MM.1S (cell line): Measurements from ENCODE around the gene MBTPS1.
A peak's percentile ranks its signal among the peaks of the same experiment; 100 is the strongest.

Experiments used
- DNase-seq: peaks from one replicate; pipeline ENCODE4 v3.0.0-alpha.2; 2015
- H2AFZ ChIP-seq: fragments of 300-600 bp; sonication (generic); 2 replicates; pipeline ENCODE4 v1.6.0; 2016; ENCODE audit warnings: antibody characterized with exemption, low read length
- H3F3A ChIP-seq: fragments of 300-600 bp; sonication (generic); 2 replicates; pipeline ENCODE4 v1.6.1; 2016; ENCODE audit warnings: mild to moderate bottlenecking, antibody characterized with exemption, low read length, moderate library complexity, mixed read lengths; ENCODE audit not compliant: insufficient read depth
- H3K27ac ChIP-seq: fragments of 300-600 bp; sonication (generic); 2 replicates; pipeline ENCODE4 v1.5.1; 2016; ENCODE audit warnings: mild to moderate bottlenecking, low read length
- H3K27me3 ChIP-seq: fragments of 300-600 bp; sonication (generic); replicated peaks from 2 replicates; pipeline ENCODE4 v1.6.0; 2016; ENCODE audit warnings: low read length; ENCODE audit not compliant: insufficient read depth
- H3K36me3 ChIP-seq: fragments of 300-600 bp; sonication (generic); replicated peaks from 2 replicates; pipeline ENCODE4 v1.6.1; 2016; ENCODE audit warnings: mild to moderate bottlenecking, low read length, mixed read lengths; ENCODE audit not compliant: insufficient read depth
- H3K4me1 ChIP-seq: fragments of 300-600 bp; sonication (generic); 2 replicates; pipeline ENCODE4 v1.6.1; 2016; ENCODE audit warnings: low read length, mixed read lengths
- H3K4me2 ChIP-seq: fragments of 300-600 bp; sonication (generic); 2 replicates; pipeline ENCODE4 v1.6.0; 2016; ENCODE audit warnings: low read depth, low read length
- H3K4me3 ChIP-seq: fragments of 300-600 bp; sonication (generic); 2 replicates; pipeline ENCODE4 v1.5.1; 2016; ENCODE audit warnings: low read length, mixed read lengths
- H3K79me2 ChIP-seq: fragments of 300-600 bp; sonication (generic); 2 replicates; pipeline ENCODE4 v1.6.1; 2016; ENCODE audit warnings: mixed run types, low read length, mixed read lengths
- H3K9ac ChIP-seq: fragments of 300-600 bp; sonication (generic); 2 replicates; pipeline ENCODE4 v1.6.1; 2016; ENCODE audit warnings: low read length, mixed read lengths
- H3K9me2 ChIP-seq: fragments of 300-600 bp; sonication (generic); replicated peaks from 2 replicates; pipeline ENCODE4 v1.6.1; 2016; ENCODE audit warnings: mild to moderate bottlenecking, low read length, mixed read lengths; ENCODE audit not compliant: insufficient read depth
- H3K9me3 ChIP-seq: fragments of 300-600 bp; sonication (generic); replicated peaks from 2 replicates; pipeline ENCODE4 v1.6.1; 2016; ENCODE audit warnings: mild to moderate bottlenecking, low read length, mixed read lengths; ENCODE audit not compliant: insufficient read depth
- H4K20me1 ChIP-seq: fragments of 300-600 bp; sonication (generic); 2 replicates; pipeline ENCODE4 v1.6.1; 2016; ENCODE audit warnings: mild to moderate bottlenecking, low read length, moderate library complexity, mixed read lengths; ENCODE audit not compliant: insufficient read depth
- EZH2 ChIP-seq: fragments of 300-600 bp; sonication (generic); optimal IDR thresholded peaks from 2 replicates; pipeline ENCODE3; 2017; ENCODE audit warnings: low read depth, mild to moderate bottlenecking, antibody characterized with exemption, low read length, mixed read lengths
- EZH2phosphoT487 ChIP-seq: fragments of 300-600 bp; sonication (generic); IDR thresholded peaks from 2 replicates; pipeline ENCODE4 v1.6.1; 2018; ENCODE audit warnings: antibody characterized with exemption, low read length
- TF ChIP-seq, protein P1 (sequence below): fragments of 300-600 bp; sonication (generic); IDR thresholded peaks from 2 replicates; pipeline ENCODE4 v1.5.1; 2016; ENCODE audit warnings: antibody characterized with exemption, low read length, mixed read lengths

The MBTPS1 gene

GRCh38 chr16:84087001-84087400 lies 29.7 kb downstream of the MBTPS1 start:
- no peak for DNase-seq
- no peaks in the 10 kb centered on the region; the same call in 1 of the 2 replicates for H3K36me3 ChIP-seq
- no peaks in the 10 kb centered on the region for H3K9me2 ChIP-seq
- no peak overlapping the region for H3K4me3 ChIP-seq
- H3K27ac ChIP-seq = peak overlapping the region; percentile 95; the same call in 1 of the 2 replicates
- peaks cover 23% of the 10 kb centered on the region for H3K79me2 ChIP-seq
- peak overlapping the region; percentile 68; the same call in 1 of the 2 replicates for H3K9ac ChIP-seq
- no peaks in the 10 kb centered on the region for H3K27me3 ChIP-seq
- H4K20me1 ChIP-seq = no peaks in the 10 kb centered on the region
- peak overlapping the region; percentile 63 for H3K4me2 ChIP-seq
- H3K4me1 ChIP-seq = peaks cover 53% of the 10 kb centered on the region
- no peaks in the 10 kb centered on the region for H3K9me3 ChIP-seq
- peaks cover 31% of the 10 kb centered on the region for H3F3A ChIP-seq
- H2AFZ ChIP-seq = no peak overlapping the region
- no peak for TF ChIP-seq EZH2
- TF ChIP-seq, protein P1, sequence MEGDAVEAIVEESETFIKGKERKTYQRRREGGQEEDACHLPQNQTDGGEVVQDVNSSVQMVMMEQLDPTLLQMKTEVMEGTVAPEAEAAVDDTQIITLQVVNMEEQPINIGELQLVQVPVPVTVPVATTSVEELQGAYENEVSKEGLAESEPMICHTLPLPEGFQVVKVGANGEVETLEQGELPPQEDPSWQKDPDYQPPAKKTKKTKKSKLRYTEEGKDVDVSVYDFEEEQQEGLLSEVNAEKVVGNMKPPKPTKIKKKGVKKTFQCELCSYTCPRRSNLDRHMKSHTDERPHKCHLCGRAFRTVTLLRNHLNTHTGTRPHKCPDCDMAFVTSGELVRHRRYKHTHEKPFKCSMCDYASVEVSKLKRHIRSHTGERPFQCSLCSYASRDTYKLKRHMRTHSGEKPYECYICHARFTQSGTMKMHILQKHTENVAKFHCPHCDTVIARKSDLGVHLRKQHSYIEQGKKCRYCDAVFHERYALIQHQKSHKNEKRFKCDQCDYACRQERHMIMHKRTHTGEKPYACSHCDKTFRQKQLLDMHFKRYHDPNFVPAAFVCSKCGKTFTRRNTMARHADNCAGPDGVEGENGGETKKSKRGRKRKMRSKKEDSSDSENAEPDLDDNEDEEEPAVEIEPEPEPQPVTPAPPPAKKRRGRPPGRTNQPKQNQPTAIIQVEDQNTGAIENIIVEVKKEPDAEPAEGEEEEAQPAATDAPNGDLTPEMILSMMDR = no peak

DNA sequence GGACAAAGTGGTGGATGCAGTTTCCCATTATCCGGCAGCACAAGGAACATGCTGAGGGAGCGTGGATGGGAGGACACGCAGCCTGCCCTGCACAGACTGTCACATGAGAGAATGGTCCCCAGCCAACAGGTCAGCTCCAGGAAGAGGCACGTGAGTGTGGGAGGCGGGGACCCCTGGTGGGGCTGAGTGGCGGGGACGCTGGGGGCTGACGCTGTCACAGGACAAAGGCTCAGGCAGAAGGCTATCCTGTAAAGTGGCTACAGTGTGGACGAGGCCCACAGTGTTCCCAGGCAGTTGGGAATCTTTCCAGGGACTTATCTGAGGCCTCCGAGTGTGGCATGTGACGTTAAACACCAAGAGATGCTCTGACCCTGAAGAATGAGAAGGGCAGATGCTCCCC lies 30.4 kb downstream of the MBTPS1 start:
- H2AFZ ChIP-seq = no peak overlapping the region
- H3K4me1 ChIP-seq = peaks cover 53% of the 10 kb centered on the region
- peak overlapping the region; percentile 66 for H3K4me2 ChIP-seq
- peaks cover 23% of the 10 kb centered on the region for H3K79me2 ChIP-seq
- peak overlapping the region; percentile 51 for H3K9ac ChIP-seq
- no peaks in the 10 kb centered on the region for H3K9me3 ChIP-seq
- H3K9me2 ChIP-seq = no peaks in the 10 kb centered on the region
- H3K27me3 ChIP-seq = no peaks in the 10 kb centered on the region
- TF ChIP-seq, protein P1 = no peak
- no peak for TF ChIP-seq EZH2
- H3K4me3 ChIP-seq = peak overlapping the region; percentile 19; the same call in 1 of the 2 replicates
- no peaks in the 10 kb centered on the region; the same call in 1 of the 2 replicates for H3K36me3 ChIP-seq
- H3K27ac ChIP-seq = peak overlapping the region; percentile 95; the same call in 1 of the 2 replicates
- peaks cover 31% of the 10 kb centered on the region for H3F3A ChIP-seq
- DNase-seq = no peak
- H4K20me1 ChIP-seq = no peaks in the 10 kb centered on the region

- no peak for TF ChIP-seq EZH2phosphoT487
- TF ChIP-seq EZH2 = no peak
- TF ChIP-seq, protein P1 = no peak
- Histone ChIP-seq H3F3A (peaks cover 31% of the 10 kb centered on the region), H3K36me3 (no peaks in the 10 kb centered on the region; the same call in 1 of the 2 replicates), H3K27ac (peak overlapping the region; percentile 95), H4K20me1 (no peaks in the 10 kb centered on the region), H3K4me1 (peaks cover 53% of the 10 kb centered on the region), H3K9me2 (no peaks in the 10 kb centered on the region), H3K27me3 (no peaks in the 10 kb centered on the region), H3K79me2 (peaks cover 26% of the 10 kb centered on the region), H3K9ac (peak overlapping the region; percentile 51), H3K9me3 (no peaks in the 10 kb centered on the region), H3K4me2 (peak overlapping the region; percentile 66), H3K4me3 (peak overlapping the region; percentile 19; the same call in 1 of the 2 replicates), H2AFZ (no peak overlapping the region)
- peak; percentile 25 for DNase-seq
Measured at GRCh38 chr16:84085773-84086172, 31.0 kb downstream of the MBTPS1 start.
